Measurements from ENCODE around the gene EML5. TPM values are rescaled to one million over a fixed set of nuclear protein-coding genes. Genes with fewer than 3 reads are reported as not detected.

Gene EML5
- total RNA-seq, 1 experiment from 2014 or later, result 1.8 TPM

GRCh38 chr14:88793259-88793625 is 489 bp upstream of the EML5 start:
- RAD21 ChIA-PET (ENCODE audit: low non-redundant PET in 1 of 2, low total read pairs in 2 of 2, uncharacterized antibody in 2 of 2, unreplicated experiment in 2 of 2), result no interaction called here

More at GRCh38 chr14:88793259-88793625, 489 bp upstream of the EML5 start:
- H3K27ac ChIP-seq (ENCODE audit: low read depth, low read length), result peak overlapping the region; percentile 43
- no peaks in the 10 kb centered on the region for H3K9me2 ChIP-seq (ENCODE audit: insufficient read depth)
- ChIA-PET CTCF (no interaction called here), POLR2A (interaction anchor here (1.1 kb wide), 1 partner anchor 31 kb away, joined by 4 read pairs; the partner anchor contains the start of gene TTC8)
- H3K4me2 ChIP-seq (ENCODE audit: low read length), result peak overlapping the region; percentile 89
- TF ChIP-seq SP1 (IDR thresholded peaks at IDR 0.05; ENCODE audit: low read depth) (no peak), YY1 (IDR thresholded peaks at IDR 0.05; ENCODE audit: extremely low read depth, insufficient replicate concordance, low read depth, low read length) (no peak), ZFX (IDR thresholded peaks at IDR 0.05) (0 out of 2 replicates have a peak, but pooled peaks have one; percentile 6)
- TF ChIP-seq, protein P1, sequence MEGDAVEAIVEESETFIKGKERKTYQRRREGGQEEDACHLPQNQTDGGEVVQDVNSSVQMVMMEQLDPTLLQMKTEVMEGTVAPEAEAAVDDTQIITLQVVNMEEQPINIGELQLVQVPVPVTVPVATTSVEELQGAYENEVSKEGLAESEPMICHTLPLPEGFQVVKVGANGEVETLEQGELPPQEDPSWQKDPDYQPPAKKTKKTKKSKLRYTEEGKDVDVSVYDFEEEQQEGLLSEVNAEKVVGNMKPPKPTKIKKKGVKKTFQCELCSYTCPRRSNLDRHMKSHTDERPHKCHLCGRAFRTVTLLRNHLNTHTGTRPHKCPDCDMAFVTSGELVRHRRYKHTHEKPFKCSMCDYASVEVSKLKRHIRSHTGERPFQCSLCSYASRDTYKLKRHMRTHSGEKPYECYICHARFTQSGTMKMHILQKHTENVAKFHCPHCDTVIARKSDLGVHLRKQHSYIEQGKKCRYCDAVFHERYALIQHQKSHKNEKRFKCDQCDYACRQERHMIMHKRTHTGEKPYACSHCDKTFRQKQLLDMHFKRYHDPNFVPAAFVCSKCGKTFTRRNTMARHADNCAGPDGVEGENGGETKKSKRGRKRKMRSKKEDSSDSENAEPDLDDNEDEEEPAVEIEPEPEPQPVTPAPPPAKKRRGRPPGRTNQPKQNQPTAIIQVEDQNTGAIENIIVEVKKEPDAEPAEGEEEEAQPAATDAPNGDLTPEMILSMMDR (IDR thresholded peaks at IDR 0.05 in 2 of 3, conservative IDR thresholded peaks at IDR 0.05 in 1 of 3; ENCODE audit: borderline replicate concordance in 1 of 3, insufficient read depth in 1 of 3, low read depth in 2 of 3, low read length in 2 of 3), result peak in 1 of 3 experiments; percentile 1; a peak in 1 of 6 replicates
- TF ChIP-seq, protein P2, sequence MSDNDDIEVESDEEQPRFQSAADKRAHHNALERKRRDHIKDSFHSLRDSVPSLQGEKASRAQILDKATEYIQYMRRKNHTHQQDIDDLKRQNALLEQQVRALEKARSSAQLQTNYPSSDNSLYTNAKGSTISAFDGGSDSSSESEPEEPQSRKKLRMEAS (IDR thresholded peaks at IDR 0.05), result no peak
- H3K4me1 ChIP-seq (ENCODE audit: control insufficient read depth in 1 of 2, insufficient read depth in 2 of 2, low read length in 2 of 2), result peaks cover 0 to 16% of the 10 kb centered on the region in 2 experiments; a peak in 1 of 4 replicates
- H3K36me3 ChIP-seq (ENCODE audit: control insufficient read depth in 1 of 2, insufficient read depth in 2 of 2, low read length in 2 of 2), result no peaks in the 10 kb centered on the region
- peak overlapping the region; percentile 57 for H2AFZ ChIP-seq (ENCODE audit: low read depth, low read length, poor library complexity, severe bottlenecking)
- no peaks in the 10 kb centered on the region for H3K9me3 ChIP-seq (ENCODE audit: control insufficient read depth in 1 of 2, insufficient read depth in 1 of 2, low read depth in 1 of 2, low read length in 2 of 2)
- no peaks in the 10 kb centered on the region for H3K79me2 ChIP-seq (ENCODE audit: insufficient read depth, low read length)
- H3K4me3 ChIP-seq (replicated peaks in 1 of 2; ENCODE audit: low read depth in 1 of 2, low read length in 2 of 2), result peak overlapping the region; percentile 57 to 68
- ATAC-seq (peak; percentile 18), DNase-seq (ENCODE audit: low read depth, low spot score) (no peak)
- H4K20me1 ChIP-seq (ENCODE audit: insufficient read depth), result no peaks in the 10 kb centered on the region
- peak overlapping the region; percentile 57 for H3K9ac ChIP-seq (ENCODE audit: low read length)
- no TSS peak for BruUV-seq (replicated peaks)
- intact Hi-C loops (cut with micrococcal nuclease), result no loop called here
- H3K27me3 ChIP-seq (ENCODE audit: insufficient read depth, low read length), result no peaks in the 10 kb centered on the region
